GM12891 (cell line): ENCODE data around the gene NRP2.

Experiments used
- POLR2A ChIP-seq: IDR thresholded peaks from 2 replicates; pipeline ENCODE4 v1.6.1; 2011; ENCODE audit warnings: low read depth, low read length, control low read depth
- POLR2AphosphoS5 ChIP-seq: IDR thresholded peaks from 2 replicates; pipeline ENCODE4 v1.6.1; 2011; ENCODE audit warnings: low read depth, low read length, control low read depth
- SPI1 ChIP-seq: IDR thresholded peaks from 2 replicates; pipeline ENCODE4 v1.6.1; 2011; ENCODE audit warnings: low read depth, low read length, control low read depth
- TAF1 ChIP-seq: IDR thresholded peaks from 2 replicates; pipeline ENCODE4 v1.6.1; 2011; ENCODE audit warnings: low read depth, low read length, control low read depth

DNA sequence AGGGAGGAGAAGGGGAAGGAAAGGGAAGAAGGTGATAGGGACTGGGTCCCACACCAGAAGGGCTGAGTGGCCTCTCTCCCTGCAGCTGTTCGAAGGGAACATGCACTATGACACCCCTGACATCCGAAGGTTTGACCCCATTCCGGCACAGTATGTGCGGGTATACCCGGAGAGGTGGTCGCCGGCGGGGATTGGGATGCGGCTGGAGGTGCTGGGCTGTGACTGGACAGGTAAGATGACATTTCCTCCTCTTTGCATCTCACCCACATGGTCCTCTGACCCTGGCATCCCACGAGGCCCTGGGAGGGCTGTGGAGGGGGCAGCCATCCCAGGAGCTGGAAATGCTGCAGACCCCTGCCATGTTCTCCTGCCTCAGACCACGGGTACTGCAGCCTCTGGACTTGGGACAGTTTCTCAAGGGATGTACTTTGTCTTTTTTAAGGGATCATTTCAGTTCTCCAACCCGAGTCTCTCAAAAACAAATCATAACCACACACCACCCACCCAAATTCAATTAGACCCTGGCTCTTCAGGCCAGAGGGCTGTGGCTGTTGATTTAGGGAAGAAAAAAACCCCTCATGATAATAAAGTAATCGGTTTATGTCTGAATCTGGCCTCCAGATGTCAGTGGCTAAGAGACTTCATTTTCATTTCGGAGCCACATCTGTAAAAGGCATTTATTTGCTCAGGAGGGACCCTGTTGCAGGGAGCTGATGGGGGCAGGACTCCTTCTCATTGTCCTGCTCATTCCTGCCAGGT lies 63.5 kb downstream of the NRP2 start:
- TF ChIP-seq POLR2AphosphoS5 (no peak), POLR2A (no peak), TAF1 (no peak), SPI1 (no peak)
